RWPE2 (cell line): ENCODE measurements around the gene C8G.

Experiments used
- ATAC-seq: fragments of 200-7000 bp; cut with Tn5 transposase; 3 replicates; pipeline ENCODE4 v1.9.1; 2021; ENCODE audit warnings: low read depth
- DNase-seq: peaks from one replicate; pipeline ENCODE4 v3.0.0-alpha.2; 2020; ENCODE audit warnings: low spot score
- H3K27ac ChIP-seq: fragments of 450-650 bp; 2 replicates; pipeline ENCODE4 v1.5.1; 2017; ENCODE audit warnings: mild to moderate bottlenecking; ENCODE audit not compliant: poor library complexity, severe bottlenecking
- H3K27me3 ChIP-seq: fragments of 250-450 bp; sonication (Bioruptor Pico); 2 replicates; pipeline ENCODE4 v1.5.1; 2021; ENCODE audit warnings: mild to moderate bottlenecking, moderate library complexity; ENCODE audit not compliant: insufficient read depth, poor library complexity, severe bottlenecking
- H3K36me3 ChIP-seq: fragments of 250-450 bp; sonication (Bioruptor Pico); 2 replicates; pipeline ENCODE4 v1.5.1; 2020; ENCODE audit warnings: low read depth, mild to moderate bottlenecking, moderate library complexity
- H3K4me1 ChIP-seq: fragments of 250-450 bp; sonication (Bioruptor Pico); 2 replicates; pipeline ENCODE4 v1.5.1; 2021; ENCODE audit warnings: mild to moderate bottlenecking, moderate library complexity; ENCODE audit not compliant: insufficient read depth, poor library complexity, severe bottlenecking
- H3K4me3 ChIP-seq: fragments of 250-450 bp; sonication (Bioruptor Pico); 2 replicates; pipeline ENCODE4 v1.5.1; 2021; ENCODE audit warnings: mild to moderate bottlenecking, moderate library complexity; ENCODE audit not compliant: severe bottlenecking
- H3K9me3 ChIP-seq: fragments of 250-450 bp; sonication (Bioruptor Pico); 2 replicates; pipeline ENCODE4 v1.5.1; 2021; ENCODE audit warnings: mild to moderate bottlenecking, moderate library complexity; ENCODE audit not compliant: severe bottlenecking
- CTCF ChIP-seq: fragments of 450-650 bp; IDR thresholded peaks from one replicate; pipeline ENCODE4 v1.5.1; 2017; ENCODE audit warnings: mild to moderate bottlenecking, moderate library complexity; ENCODE audit not compliant: poor library complexity, severe bottlenecking

Gene C8G

GRCh38 chr9:136921718-136922117 is 23.3 kb upstream of the C8G start:
- Histone ChIP-seq H3K4me3 (no peak overlapping the region), H3K36me3 (peaks cover 50% of the 10 kb centered on the region), H3K27ac (no peak overlapping the region), H3K27me3 (no peaks in the 10 kb centered on the region), H3K9me3 (no peaks in the 10 kb centered on the region), H3K4me1 (no peaks in the 10 kb centered on the region)
- TF ChIP-seq CTCF: no peak
- DNase-seq (no peak), ATAC-seq (no peak)

GRCh38 chr9:136922540-136922939 is 22.5 kb upstream of the C8G start:
- no peak overlapping the region for H3K27ac ChIP-seq
- DNase-seq (no peak), ATAC-seq (no peak)
- no peaks in the 10 kb centered on the region for H3K4me1 ChIP-seq
- no peaks in the 10 kb centered on the region for H3K27me3 ChIP-seq
- peaks cover 46% of the 10 kb centered on the region for H3K36me3 ChIP-seq
- TF ChIP-seq CTCF: no peak
- no peaks in the 10 kb centered on the region for H3K9me3 ChIP-seq
- no peak overlapping the region for H3K4me3 ChIP-seq

- Histone ChIP-seq H3K36me3 (peaks cover 37% of the 10 kb centered on the region), H3K9me3 (no peaks in the 10 kb centered on the region), H3K4me3 (no peak overlapping the region), H3K27me3 (no peaks in the 10 kb centered on the region), H3K27ac (no peak overlapping the region), H3K4me1 (no peaks in the 10 kb centered on the region)
- DNase-seq (no peak), ATAC-seq (no peak)
- no peak for TF ChIP-seq CTCF
Observed at GRCh38 chr9:136923881-136924280, 21.2 kb upstream of the C8G start.

GRCh38 chr9:136925414-136926153 is 19.5 kb upstream of the C8G start:
- TF ChIP-seq CTCF: peak; percentile 7
- Histone ChIP-seq H3K4me3 (no peak overlapping the region), H3K4me1 (no peaks in the 10 kb centered on the region), H3K9me3 (no peaks in the 10 kb centered on the region), H3K27ac (no peak overlapping the region), H3K36me3 (peaks cover 27% of the 10 kb centered on the region), H3K27me3 (no peaks in the 10 kb centered on the region)
- no peak for ATAC-seq
- no peak for DNase-seq

- Histone ChIP-seq H3K27me3 (no peaks in the 10 kb centered on the region), H3K36me3 (peaks cover 24% of the 10 kb centered on the region), H3K9me3 (no peaks in the 10 kb centered on the region), H3K4me3 (no peak overlapping the region), H3K27ac (no peak overlapping the region), H3K4me1 (no peaks in the 10 kb centered on the region)
- ATAC-seq: peak; percentile 30; the same call in 1 of the 3 replicates
- DNase-seq: no peak
- TF ChIP-seq CTCF: no peak
Observed at GRCh38 chr9:136926154-136926704, 18.8 kb upstream of the C8G start.
